ENCODE data around the gene KAZN. TPM values are rescaled to one million over a fixed set of nuclear protein-coding genes. Genes with fewer than 3 reads are reported as not detected.

KAZN gene
- total RNA-seq, 1 donor from 2014 or later = 9.4 TPM

- no peak overlapping the region for H2AFZ ChIP-seq (ENCODE audit: low read depth, low read length)
- H3K4me3 Mint-ChIP-seq (ENCODE audit: unreplicated experiment) = no peak overlapping the region
- H3K9me3 Mint-ChIP-seq (ENCODE audit: unreplicated experiment) = peaks cover 17% of the 10 kb centered on the region
- H3K9me3 ChIP-seq (ENCODE audit: insufficient read depth, low read depth, low read length) = peaks cover 5% of the 10 kb centered on the region
- H3K36me3 Mint-ChIP-seq (ENCODE audit: low read depth, unreplicated experiment) = no peaks in the 10 kb centered on the region
- no peaks in the 10 kb centered on the region for H3K36me3 ChIP-seq (ENCODE audit: insufficient read depth, low read length)
- no peaks in the 10 kb centered on the region for H4K20me1 ChIP-seq (ENCODE audit: insufficient read depth, low read length)
- TF ChIP-seq EZH2 (IDR thresholded peaks at IDR 0.05; ENCODE audit: insufficient read depth, low read length) = no peak
- no peak for TF ChIP-seq CTCF (IDR thresholded peaks at IDR 0.05; ENCODE audit: insufficient read depth, low read depth, low read length)
- H3K27ac Mint-ChIP-seq (ENCODE audit: unreplicated experiment) = no peak overlapping the region
- no peak overlapping the region for H3K4me3 ChIP-seq (ENCODE audit: insufficient read depth, low read depth, low read length)
- H3K79me2 ChIP-seq (ENCODE audit: insufficient read depth, low read length) = no peaks in the 10 kb centered on the region
- H3K27ac ChIP-seq (ENCODE audit: low read depth, low read length) = no peak overlapping the region
- no peak overlapping the region for H3K9ac ChIP-seq (ENCODE audit: low read length)
- no peaks in the 10 kb centered on the region for H3K4me1 Mint-ChIP-seq (ENCODE audit: low read depth, unreplicated experiment)
- FAIRE-seq (no peak), DNase-seq (ENCODE audit: low read depth) (peak; percentile 60)
- H3K4me1 ChIP-seq (ENCODE audit: insufficient read depth, low read length) = no peaks in the 10 kb centered on the region
- H3K27me3 Mint-ChIP-seq (ENCODE audit: low read depth, unreplicated experiment) = peaks cover 10% of the 10 kb centered on the region
- H3K27me3 ChIP-seq (ENCODE audit: insufficient read depth, low read length) = no peaks in the 10 kb centered on the region
- no peak overlapping the region for H3K4me2 ChIP-seq (ENCODE audit: low read length)
Observed at GRCh38 chr1:14570514-14570913, 28.0 kb upstream of the KAZN start.

GRCh38 chr1:14571810-14572767 is 26.4 kb upstream of the KAZN start:
- no peak for FAIRE-seq
- H2AFZ ChIP-seq (ENCODE audit: low read depth, low read length) = no peak overlapping the region
- Mint-ChIP-seq H3K9me3 (ENCODE audit: unreplicated experiment) (peaks cover 7% of the 10 kb centered on the region), H3K36me3 (ENCODE audit: low read depth, unreplicated experiment) (no peaks in the 10 kb centered on the region), H3K4me3 (ENCODE audit: unreplicated experiment) (no peak overlapping the region), H3K27ac (ENCODE audit: unreplicated experiment) (no peak overlapping the region), H3K27me3 (ENCODE audit: low read depth, unreplicated experiment) (peaks cover 10% of the 10 kb centered on the region), H3K4me1 (ENCODE audit: low read depth, unreplicated experiment) (no peaks in the 10 kb centered on the region)
- H3K4me2 ChIP-seq (ENCODE audit: low read length) = no peak overlapping the region
- no peaks in the 10 kb centered on the region for H4K20me1 ChIP-seq (ENCODE audit: insufficient read depth, low read length)
- no peak overlapping the region for H3K27ac ChIP-seq (ENCODE audit: low read depth, low read length)
- no peaks in the 10 kb centered on the region for H3K79me2 ChIP-seq (ENCODE audit: insufficient read depth, low read length)
- TF ChIP-seq EZH2 (IDR thresholded peaks at IDR 0.05; ENCODE audit: insufficient read depth, low read length) = no peak
- TF ChIP-seq CTCF (IDR thresholded peaks at IDR 0.05; ENCODE audit: insufficient read depth, low read depth, low read length) = peak; percentile 12
- no peaks in the 10 kb centered on the region for H3K4me1 ChIP-seq (ENCODE audit: insufficient read depth, low read length)
- no peak overlapping the region for H3K9ac ChIP-seq (ENCODE audit: low read length)
- H3K4me3 ChIP-seq (ENCODE audit: insufficient read depth, low read depth, low read length) = no peak overlapping the region
- DNase-seq (ENCODE audit: low read depth) = no peak
- no peaks in the 10 kb centered on the region for H3K36me3 ChIP-seq (ENCODE audit: insufficient read depth, low read length)
- peaks cover 5% of the 10 kb centered on the region for H3K9me3 ChIP-seq (ENCODE audit: insufficient read depth, low read depth, low read length)
- no peaks in the 10 kb centered on the region for H3K27me3 ChIP-seq (ENCODE audit: insufficient read depth, low read length)

- no peak overlapping the region for H3K4me2 ChIP-seq (ENCODE audit: low read length)
- H4K20me1 ChIP-seq (ENCODE audit: insufficient read depth, low read length) = no peaks in the 10 kb centered on the region
- no peaks in the 10 kb centered on the region for H3K79me2 ChIP-seq (ENCODE audit: insufficient read depth, low read length)
- H3K9me3 Mint-ChIP-seq (ENCODE audit: unreplicated experiment) = peaks cover 4% of the 10 kb centered on the region
- no peaks in the 10 kb centered on the region for H3K36me3 Mint-ChIP-seq (ENCODE audit: low read depth, unreplicated experiment)
- no peaks in the 10 kb centered on the region for H3K4me1 ChIP-seq (ENCODE audit: insufficient read depth, low read length)
- H2AFZ ChIP-seq (ENCODE audit: low read depth, low read length) = no peak overlapping the region
- H3K27ac Mint-ChIP-seq (ENCODE audit: unreplicated experiment) = no peak overlapping the region
- H3K27ac ChIP-seq (ENCODE audit: low read depth, low read length) = no peak overlapping the region
- H3K27me3 Mint-ChIP-seq (ENCODE audit: low read depth, unreplicated experiment) = peaks cover 10% of the 10 kb centered on the region
- no peak overlapping the region for H3K9ac ChIP-seq (ENCODE audit: low read length)
- DNase-seq (ENCODE audit: low read depth) (no peak), FAIRE-seq (no peak)
- no peak for TF ChIP-seq CTCF (IDR thresholded peaks at IDR 0.05; ENCODE audit: insufficient read depth, low read depth, low read length)
- no peak for TF ChIP-seq EZH2 (IDR thresholded peaks at IDR 0.05; ENCODE audit: insufficient read depth, low read length)
- H3K4me3 Mint-ChIP-seq (ENCODE audit: unreplicated experiment) = no peak overlapping the region
- peaks cover 5% of the 10 kb centered on the region for H3K9me3 ChIP-seq (ENCODE audit: insufficient read depth, low read depth, low read length)
- no peak overlapping the region for H3K4me3 ChIP-seq (ENCODE audit: insufficient read depth, low read depth, low read length)
- H3K36me3 ChIP-seq (ENCODE audit: insufficient read depth, low read length) = no peaks in the 10 kb centered on the region
- H3K4me1 Mint-ChIP-seq (ENCODE audit: low read depth, unreplicated experiment) = peaks cover 4% of the 10 kb centered on the region
- H3K27me3 ChIP-seq (ENCODE audit: insufficient read depth, low read length) = no peaks in the 10 kb centered on the region
Observed at GRCh38 chr1:14572861-14573260, 25.6 kb upstream of the KAZN start.
